ENCODE data around the gene LZTS2. TPM values are rescaled to one million over a fixed set of nuclear protein-coding genes. Genes with fewer than 3 reads are reported as not detected.
"Not testable (repeated sequence)": the region's sequence is repeated elsewhere in the genome, so short reads cannot be mapped to it uniquely, and the experiment has no call there.

Gene LZTS2
- total RNA-seq, 2 donors from 2014 or later: 12.0 to 14.1 TPM

DNA sequence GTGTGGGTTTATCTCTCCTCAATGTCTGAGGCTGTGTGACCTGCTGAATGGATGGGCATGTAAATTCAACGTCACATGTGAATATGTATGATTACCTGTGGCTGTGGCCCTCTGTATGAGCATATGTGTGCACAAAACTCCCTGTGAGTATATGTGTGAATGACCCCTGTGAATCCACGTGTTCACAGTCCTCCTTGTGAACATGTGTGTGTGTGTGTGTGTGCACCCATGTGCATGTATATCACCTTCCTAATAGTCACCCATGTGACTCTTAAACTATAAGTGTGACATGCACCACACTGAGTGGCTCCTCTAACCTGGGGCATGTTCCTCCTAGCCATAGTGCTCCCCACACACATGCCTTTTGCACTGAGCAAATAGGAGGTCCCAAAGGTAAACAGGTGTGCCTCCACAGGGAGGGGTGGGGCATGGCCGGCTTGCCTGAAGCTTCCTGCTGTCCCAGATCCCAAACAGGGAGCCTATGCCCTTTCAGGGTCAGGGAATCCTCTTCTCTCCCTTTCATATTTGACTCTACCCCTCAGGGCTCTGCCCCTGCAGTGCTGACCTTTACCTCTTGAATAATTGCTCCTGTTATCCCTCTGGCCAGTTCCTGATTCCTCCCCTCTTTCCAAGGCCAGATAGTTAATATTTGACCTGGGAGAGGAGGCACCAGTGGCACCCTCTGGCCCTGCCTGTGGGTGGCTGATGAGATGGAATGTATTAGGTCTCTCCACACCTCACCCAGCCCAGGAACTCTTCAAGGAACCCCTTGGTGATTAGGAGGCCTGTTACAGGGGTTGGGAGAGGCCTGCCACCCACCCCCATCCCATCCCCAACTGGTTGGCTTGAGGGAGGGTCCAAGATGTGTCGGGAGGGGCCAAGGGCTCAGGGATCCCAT, 28.4 kb upstream of the LZTS2 start:
- Mint-ChIP-seq H3K36me3 (ENCODE audit: insufficient read depth in 2 of 2) (peaks cover 0 to 2% of the 10 kb centered on the region in 2 donors), H3K4me1 (ENCODE audit: low read depth) (peaks cover 25% of the 10 kb centered on the region), H3K27me3 (ENCODE audit: low read depth) (no peaks in the 10 kb centered on the region), H3K9me3 (no peaks in the 10 kb centered on the region), H3K4me3 (peak overlapping the region in 1 of 2 donors; percentile 41), H3K27ac (no peak overlapping the region)
- no peak for ATAC-seq (replicated peaks in 1 of 2)
- no peak for DNase-seq

- H3K27me3 Mint-ChIP-seq (ENCODE audit: low read depth): no peaks in the 10 kb centered on the region
- H3K27ac Mint-ChIP-seq: no peak overlapping the region
- DNase-seq (no peak), ATAC-seq (replicated peaks in 1 of 2) (no peak)
- peaks cover 0 to 2% of the 10 kb centered on the region in 2 donors for H3K36me3 Mint-ChIP-seq (ENCODE audit: insufficient read depth in 2 of 2)
- H3K9me3 Mint-ChIP-seq: no peaks in the 10 kb centered on the region
- no peak overlapping the region for H3K4me3 Mint-ChIP-seq
- H3K4me1 Mint-ChIP-seq (ENCODE audit: low read depth): peaks cover 24% of the 10 kb centered on the region
These were observed 27.3 kb upstream of the LZTS2 start for GRCh38 chr10:100972115-100972903.

- Mint-ChIP-seq H3K27me3 (ENCODE audit: low read depth) (no peaks in the 10 kb centered on the region), H3K27ac (no peak overlapping the region), H3K4me1 (ENCODE audit: low read depth) (peaks cover 18% of the 10 kb centered on the region), H3K4me3 (no peak overlapping the region), H3K9me3 (no peaks in the 10 kb centered on the region), H3K36me3 (ENCODE audit: insufficient read depth in 2 of 2) (no peaks in the 10 kb centered on the region)
- ATAC-seq (replicated peaks in 1 of 2) (no peak), DNase-seq (no peak)
These were observed 26.6 kb upstream of the LZTS2 start for GRCh38 chr10:100972904-100973535.

- not testable (repeated sequence) for H3K36me3 Mint-ChIP-seq (ENCODE audit: insufficient read depth in 2 of 2); H3K9me3 Mint-ChIP-seq
These were observed 24.2 kb upstream of the LZTS2 start for GRCh38 chr10:100975397-100975796.

GRCh38 chr10:100976906-100977305, 22.7 kb upstream of the LZTS2 start:
- Mint-ChIP-seq H3K27ac (no peak overlapping the region), H3K27me3 (ENCODE audit: low read depth) (no peaks in the 10 kb centered on the region), H3K36me3 (ENCODE audit: insufficient read depth in 2 of 2) (no peaks in the 10 kb centered on the region), H3K9me3 (no peaks in the 10 kb centered on the region), H3K4me3 (no peak overlapping the region), H3K4me1 (ENCODE audit: low read depth) (peaks cover 8% of the 10 kb centered on the region)
- ATAC-seq (replicated peaks in 1 of 2): no peak
- no peak for DNase-seq

More at GRCh38 chr10:100975397-100975796, 24.2 kb upstream of the LZTS2 start:
- not testable (repeated sequence) for H3K4me3 Mint-ChIP-seq; H3K4me1 Mint-ChIP-seq (ENCODE audit: low read depth); ATAC-seq (replicated peaks in 1 of 2); H3K27ac Mint-ChIP-seq; DNase-seq; H3K27me3 Mint-ChIP-seq (ENCODE audit: low read depth)

GRCh38 chr10:100977436-100977835, 22.2 kb upstream of the LZTS2 start:
- ATAC-seq (replicated peaks in 1 of 2) (no peak), DNase-seq (no peak)
- H3K27ac Mint-ChIP-seq: no peak overlapping the region
- H3K27me3 Mint-ChIP-seq (ENCODE audit: low read depth): no peaks in the 10 kb centered on the region
- no peak overlapping the region for H3K4me3 Mint-ChIP-seq
- H3K9me3 Mint-ChIP-seq: no peaks in the 10 kb centered on the region
- no peaks in the 10 kb centered on the region for H3K36me3 Mint-ChIP-seq (ENCODE audit: insufficient read depth in 2 of 2)
- peaks cover 5% of the 10 kb centered on the region for H3K4me1 Mint-ChIP-seq (ENCODE audit: low read depth)

- H3K9me3 Mint-ChIP-seq: no peaks in the 10 kb centered on the region
- no peak overlapping the region for H3K4me3 Mint-ChIP-seq
- DNase-seq: no peak
- H3K27ac Mint-ChIP-seq: no peak overlapping the region
- H3K4me1 Mint-ChIP-seq (ENCODE audit: low read depth): no peaks in the 10 kb centered on the region
- no peaks in the 10 kb centered on the region for H3K36me3 Mint-ChIP-seq (ENCODE audit: insufficient read depth in 2 of 2)
- no peak for ATAC-seq (replicated peaks in 1 of 2)
- H3K27me3 Mint-ChIP-seq (ENCODE audit: low read depth): no peaks in the 10 kb centered on the region
These were observed 21.3 kb upstream of the LZTS2 start for GRCh38 chr10:100978121-100978900.

DNA sequence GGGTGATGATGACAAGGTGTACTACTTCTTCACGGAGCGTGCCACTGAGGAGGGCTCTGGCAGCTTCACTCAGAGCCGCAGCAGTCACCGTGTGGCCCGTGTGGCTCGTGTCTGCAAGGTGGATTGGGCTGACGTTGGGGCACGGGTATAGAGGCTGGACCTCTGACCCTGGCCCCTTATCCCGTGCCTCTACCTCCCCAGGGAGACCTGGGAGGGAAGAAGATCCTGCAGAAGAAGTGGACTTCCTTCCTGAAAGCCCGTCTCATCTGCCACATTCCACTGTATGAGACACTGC, 20.8 kb upstream of the LZTS2 start:
- H3K27ac Mint-ChIP-seq: no peak overlapping the region
- H3K4me3 Mint-ChIP-seq: no peak overlapping the region
- DNase-seq: no peak
- H3K27me3 Mint-ChIP-seq (ENCODE audit: low read depth): no peaks in the 10 kb centered on the region
- H3K4me1 Mint-ChIP-seq (ENCODE audit: low read depth): no peaks in the 10 kb centered on the region
- no peaks in the 10 kb centered on the region for H3K36me3 Mint-ChIP-seq (ENCODE audit: insufficient read depth in 2 of 2)
- no peaks in the 10 kb centered on the region for H3K9me3 Mint-ChIP-seq
- no peak for ATAC-seq (replicated peaks in 1 of 2)

GRCh38 chr10:100979791-100980272, 19.8 kb upstream of the LZTS2 start:
- DNase-seq (no peak), ATAC-seq (replicated peaks in 1 of 2) (no peak)
- Mint-ChIP-seq H3K4me3 (no peak overlapping the region), H3K27me3 (ENCODE audit: low read depth) (no peaks in the 10 kb centered on the region), H3K9me3 (no peaks in the 10 kb centered on the region), H3K27ac (no peak overlapping the region), H3K4me1 (ENCODE audit: low read depth) (no peaks in the 10 kb centered on the region), H3K36me3 (ENCODE audit: insufficient read depth in 2 of 2) (no peaks in the 10 kb centered on the region)

DNA sequence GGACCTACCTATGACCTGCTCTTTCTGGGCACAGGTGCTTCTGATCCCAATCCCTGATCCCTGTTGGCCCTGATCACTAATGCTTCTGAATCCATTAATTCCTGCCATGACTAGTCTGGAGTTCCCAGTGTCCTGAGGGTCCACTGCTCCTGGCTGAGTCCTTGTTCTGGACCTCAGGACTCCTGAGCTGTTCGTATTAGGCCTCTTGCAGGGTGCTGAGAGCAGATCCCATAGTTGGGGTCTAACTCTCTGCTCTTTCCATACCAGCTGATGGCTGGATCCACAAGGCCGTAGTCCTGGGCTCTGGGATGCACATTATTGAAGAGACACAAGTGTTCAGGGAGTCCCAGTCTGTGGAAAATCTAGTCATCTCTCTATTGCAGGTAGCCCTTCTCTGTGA, 19.3 kb upstream of the LZTS2 start:
- no peak overlapping the region for H3K4me3 Mint-ChIP-seq
- DNase-seq (no peak), ATAC-seq (replicated peaks in 1 of 2) (no peak)
- no peak overlapping the region for H3K27ac Mint-ChIP-seq
- no peaks in the 10 kb centered on the region for H3K36me3 Mint-ChIP-seq (ENCODE audit: insufficient read depth in 2 of 2)
- no peaks in the 10 kb centered on the region for H3K9me3 Mint-ChIP-seq
- no peaks in the 10 kb centered on the region for H3K27me3 Mint-ChIP-seq (ENCODE audit: low read depth)
- H3K4me1 Mint-ChIP-seq (ENCODE audit: low read depth): no peaks in the 10 kb centered on the region

DNA sequence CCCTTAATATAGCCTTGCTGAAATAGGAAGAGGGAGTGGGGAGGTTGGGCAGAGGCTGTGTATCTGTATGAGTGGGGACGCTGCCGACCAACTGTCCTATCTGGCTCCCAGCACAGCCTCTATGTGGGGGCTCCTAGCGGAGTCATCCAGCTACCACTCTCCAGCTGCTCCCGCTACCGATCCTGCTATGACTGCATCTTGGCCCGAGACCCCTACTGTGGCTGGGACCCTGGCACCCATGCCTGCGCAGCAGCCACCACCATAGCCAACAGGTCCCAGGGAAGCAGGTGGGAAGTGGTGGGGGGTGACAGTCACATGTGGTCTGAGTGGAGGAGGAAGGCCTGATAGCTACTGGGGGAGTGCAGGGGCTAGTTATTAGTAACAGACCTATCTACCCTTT, 18.9 kb upstream of the LZTS2 start:
- H3K36me3 Mint-ChIP-seq (ENCODE audit: insufficient read depth in 2 of 2): no peaks in the 10 kb centered on the region

DNA sequence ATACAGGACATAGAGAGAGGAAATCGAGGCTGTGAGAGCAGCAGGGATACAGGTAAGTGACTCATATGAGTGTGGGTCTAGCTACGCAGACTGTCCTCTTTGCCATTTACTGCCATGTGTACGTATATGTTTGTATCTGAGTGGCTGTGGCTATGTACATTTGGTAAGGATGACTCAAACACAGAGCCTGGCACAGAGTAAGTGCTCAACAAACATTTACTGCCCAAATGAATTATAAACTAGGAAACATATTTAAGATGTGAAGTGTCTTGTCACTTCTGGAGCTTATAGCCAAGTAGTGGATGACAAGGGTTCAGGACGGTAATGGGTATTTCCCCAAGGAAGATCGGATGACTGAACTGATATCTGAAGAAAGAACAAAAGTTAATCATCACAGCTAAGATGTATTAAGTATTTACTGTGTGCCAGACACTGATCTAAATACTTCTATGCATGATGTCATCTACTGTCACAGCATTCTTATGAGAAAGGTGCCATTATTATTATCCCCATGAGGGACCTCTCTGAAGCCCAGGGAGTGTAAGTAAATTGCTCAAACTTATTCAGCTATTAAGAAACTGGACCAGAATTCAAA, 18.3 kb upstream of the LZTS2 start:
- Mint-ChIP-seq H3K9me3 (no peaks in the 10 kb centered on the region), H3K27me3 (ENCODE audit: low read depth) (no peaks in the 10 kb centered on the region), H3K4me1 (ENCODE audit: low read depth) (peaks cover 10% of the 10 kb centered on the region), H3K4me3 (no peak overlapping the region), H3K27ac (no peak overlapping the region), H3K36me3 (ENCODE audit: insufficient read depth in 2 of 2) (no peaks in the 10 kb centered on the region)
- no peak for DNase-seq
- ATAC-seq (replicated peaks in 1 of 2): no peak

More for the DNA sequence above, 18.9 kb upstream of the LZTS2 start:
- H3K4me1 Mint-ChIP-seq (ENCODE audit: low read depth): peaks cover 4% of the 10 kb centered on the region
- no peak overlapping the region for H3K27ac Mint-ChIP-seq
- ATAC-seq (replicated peaks in 1 of 2) (no peak), DNase-seq (no peak)
- H3K9me3 Mint-ChIP-seq: no peaks in the 10 kb centered on the region
- H3K4me3 Mint-ChIP-seq: no peak overlapping the region
- no peaks in the 10 kb centered on the region for H3K27me3 Mint-ChIP-seq (ENCODE audit: low read depth)
